KMS-11 (cell line): ENCODE measurements around the gene MYRIP.
"Not testable (repeated sequence)": the region's sequence is repeated elsewhere in the genome, so short reads cannot be mapped to it uniquely, and the experiment has no call there.

Experiments
- H2AFZ ChIP-seq: fragments of 200-600 bp; sonication (generic); 2 replicates; pipeline ENCODE4 v1.6.1; 2016; ENCODE audit warnings: antibody characterized with exemption, mixed run types, low read depth
- H3K27ac ChIP-seq: fragments of 200-600 bp; sonication (generic); 2 replicates; pipeline ENCODE4 v1.6.1; 2016; ENCODE audit warnings: mild to moderate bottlenecking, mixed run types
- H3K27me3 ChIP-seq: fragments of 200-600 bp; sonication (generic); 2 replicates; pipeline ENCODE4 v1.6.1; 2017; ENCODE audit warnings: mild to moderate bottlenecking, low read depth, mixed run types, moderate library complexity; ENCODE audit not compliant: insufficient read depth
- H3K36me3 ChIP-seq: fragments of 200-600 bp; sonication (generic); 2 replicates; pipeline ENCODE4 v1.6.1; 2017; ENCODE audit warnings: mild to moderate bottlenecking, mixed run types; ENCODE audit not compliant: insufficient read depth
- H3K4me1 ChIP-seq: fragments of 200-600 bp; sonication (generic); 2 replicates; pipeline ENCODE4 v1.6.1; 2016; ENCODE audit warnings: mild to moderate bottlenecking, low read depth, mixed run types; ENCODE audit not compliant: poor library complexity, severe bottlenecking
- H3K4me2 ChIP-seq: fragments of 200-600 bp; sonication (generic); 2 replicates; pipeline ENCODE4 v1.7.0; 2016; ENCODE audit warnings: mild to moderate bottlenecking, mixed run types
- H3K4me3 ChIP-seq: fragments of 200-600 bp; sonication (generic); IDR thresholded peaks from 2 replicates; pipeline ENCODE4 v1.6.1; 2017; ENCODE audit warnings: low read depth, low read length, mixed read lengths; ENCODE audit not compliant: insufficient read depth
- H3K79me2 ChIP-seq: fragments of 200-600 bp; sonication (generic); 2 replicates; pipeline ENCODE4 v1.6.1; 2016; ENCODE audit warnings: low read depth, mixed run types; ENCODE audit not compliant: insufficient read depth
- H3K9ac ChIP-seq: fragments of 200-600 bp; sonication (generic); 2 replicates; pipeline ENCODE4 v1.6.1; 2016; ENCODE audit warnings: mild to moderate bottlenecking, mixed run types
- H4K20me1 ChIP-seq: fragments of 200-600 bp; sonication (generic); 2 replicates; pipeline ENCODE4 v1.6.1; 2016; ENCODE audit warnings: mild to moderate bottlenecking, mixed run types; ENCODE audit not compliant: insufficient read depth
- CTCF ChIP-seq: fragments of 200-600 bp; sonication (generic); conservative IDR thresholded peaks from 2 replicates; pipeline ENCODE4 v1.6.1; 2017; ENCODE audit warnings: low read depth, mild to moderate bottlenecking, antibody characterized with exemption, low read length, moderate library complexity, mixed read lengths

The MYRIP gene

DNA sequence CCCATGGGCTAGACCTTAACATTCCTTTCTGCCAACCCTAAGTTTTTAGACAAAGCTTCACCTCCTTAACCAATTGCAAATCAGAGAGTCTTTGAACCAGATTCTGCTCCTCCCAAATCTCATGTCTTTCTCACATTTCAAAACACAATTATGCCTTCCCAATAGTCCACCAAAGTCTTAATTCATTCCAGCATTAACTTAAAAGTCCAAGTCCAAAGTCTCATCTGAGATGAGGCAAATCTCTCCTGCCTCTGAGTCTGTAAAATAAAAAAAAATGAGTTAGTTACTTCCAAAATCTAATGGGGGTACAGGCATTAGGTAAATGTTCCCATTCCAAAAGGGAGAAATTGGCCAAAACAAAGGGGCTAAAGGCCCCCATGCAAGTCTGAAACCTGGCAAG, 43.8 kb upstream of the MYRIP start:
- Histone ChIP-seq H3K27ac (no peak overlapping the region), H3K9ac (no peak overlapping the region), H3K4me2 (no peak overlapping the region), H3K36me3 (no peaks in the 10 kb centered on the region), H4K20me1 (no peaks in the 10 kb centered on the region), H2AFZ (no peak overlapping the region), H3K27me3 (no peaks in the 10 kb centered on the region), H3K4me3 (no peak overlapping the region), H3K79me2 (no peaks in the 10 kb centered on the region), H3K4me1 (no peaks in the 10 kb centered on the region)
- no peak for TF ChIP-seq CTCF

DNA sequence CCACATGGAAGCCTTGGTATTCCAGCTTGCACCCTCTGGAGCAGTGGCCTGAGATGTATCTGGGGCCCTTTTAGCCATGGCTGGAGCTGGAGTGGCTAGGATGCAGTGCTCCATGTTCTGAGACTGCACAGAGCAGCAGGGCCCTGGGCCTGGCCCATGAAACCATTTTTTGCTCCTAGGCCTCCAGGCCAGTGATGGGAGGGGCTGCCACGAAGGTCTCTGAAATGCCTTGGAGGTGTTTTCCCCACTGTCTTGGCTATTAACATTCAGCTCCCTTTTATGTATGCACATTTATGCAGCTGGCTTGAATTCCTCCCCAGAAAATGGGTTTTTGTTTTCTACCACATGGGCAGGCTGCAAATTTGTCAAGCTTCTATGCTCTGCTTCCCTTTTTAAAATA, 43.0 kb upstream of the MYRIP start:
- H3K9ac ChIP-seq: no peak overlapping the region

DNA sequence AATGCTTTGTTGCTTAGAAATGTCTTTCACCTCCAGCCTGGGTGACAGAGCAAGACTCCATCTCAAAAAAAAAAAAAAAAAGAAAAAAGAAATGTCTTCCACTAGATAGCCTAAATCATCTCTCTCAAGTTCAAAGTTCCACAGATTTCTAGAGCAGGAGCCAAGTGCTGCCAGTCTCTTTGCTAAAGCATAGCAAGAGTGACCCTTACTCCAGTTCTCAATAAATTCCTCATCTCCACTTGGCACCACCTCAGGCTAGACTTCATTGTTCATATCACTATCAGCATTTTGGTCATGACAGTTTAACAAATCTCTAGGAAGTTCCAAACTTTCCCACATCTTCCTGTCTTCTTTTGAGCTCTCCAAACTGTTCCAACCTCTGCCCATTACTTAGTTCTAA, 42.5 kb upstream of the MYRIP start:
- H3K4me1 ChIP-seq, H3K4me3 ChIP-seq, H3K79me2 ChIP-seq, H2AFZ ChIP-seq, H4K20me1 ChIP-seq, H3K4me2 ChIP-seq, H3K36me3 ChIP-seq, H3K27ac ChIP-seq, H3K27me3 ChIP-seq, H3K9ac ChIP-seq: not testable (repeated sequence)

More for the DNA sequence above, 43.0 kb upstream of the MYRIP start:
- Histone ChIP-seq H3K4me1 (no peaks in the 10 kb centered on the region), H3K27ac (no peak overlapping the region), H2AFZ (no peak overlapping the region), H3K4me3 (no peak overlapping the region), H4K20me1 (no peaks in the 10 kb centered on the region), H3K4me2 (no peak overlapping the region), H3K79me2 (no peaks in the 10 kb centered on the region), H3K27me3 (no peaks in the 10 kb centered on the region), H3K36me3 (no peaks in the 10 kb centered on the region)
- no peak for TF ChIP-seq CTCF

- not testable (repeated sequence) for H2AFZ ChIP-seq, H3K27ac ChIP-seq, H3K27me3 ChIP-seq, H3K4me3 ChIP-seq, H3K4me2 ChIP-seq, H3K36me3 ChIP-seq, H3K9ac ChIP-seq, H4K20me1 ChIP-seq, H3K79me2 ChIP-seq, H3K4me1 ChIP-seq
Measured at GRCh38 chr3:39778168-39778567, 31.2 kb upstream of the MYRIP start.

DNA sequence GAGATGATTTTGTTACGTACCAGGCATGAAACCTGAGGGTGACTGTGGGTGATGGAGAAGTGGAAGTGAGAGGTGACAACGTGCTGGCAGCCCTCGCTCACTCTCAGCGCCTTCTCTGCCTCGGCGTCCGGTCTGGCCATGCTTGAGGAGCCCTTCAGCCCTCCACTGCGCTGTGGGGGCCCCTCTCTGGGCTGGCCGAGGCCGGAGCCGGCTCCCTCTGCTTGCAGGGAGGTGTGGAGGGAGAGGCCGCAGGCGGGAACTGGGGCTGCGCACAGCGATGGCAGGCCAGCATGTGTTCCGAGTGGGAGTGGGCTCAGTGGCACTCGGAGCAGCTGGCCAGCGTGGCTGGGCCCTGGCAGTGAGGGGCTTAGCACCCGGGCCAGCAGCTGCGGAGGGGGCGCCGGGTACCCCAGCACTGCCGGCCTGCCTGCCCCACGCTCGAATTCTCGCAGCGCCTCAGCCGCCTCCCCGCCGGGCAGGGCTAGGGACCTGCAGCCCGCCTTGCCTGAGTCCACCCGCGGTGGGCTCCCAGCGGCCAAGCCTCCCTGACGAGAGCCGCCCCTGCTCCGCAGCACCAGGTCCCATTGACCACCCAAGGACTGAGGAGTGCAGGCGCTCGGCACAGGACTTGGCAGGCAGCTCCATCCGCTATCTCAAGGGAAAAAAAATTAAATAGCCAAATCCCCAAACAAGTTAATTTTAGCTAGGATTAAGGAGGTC, 29.7 kb upstream of the MYRIP start:
- H4K20me1 ChIP-seq: no peaks in the 10 kb centered on the region
- no peak overlapping the region for H3K27ac ChIP-seq
- TF ChIP-seq CTCF: no peak
- no peaks in the 10 kb centered on the region for H3K79me2 ChIP-seq
- H3K9ac ChIP-seq: no peak overlapping the region
- H3K4me1 ChIP-seq: no peaks in the 10 kb centered on the region
- no peak overlapping the region for H2AFZ ChIP-seq
- no peak overlapping the region for H3K4me2 ChIP-seq
- H3K36me3 ChIP-seq: no peaks in the 10 kb centered on the region
- no peaks in the 10 kb centered on the region for H3K27me3 ChIP-seq
- no peak overlapping the region for H3K4me3 ChIP-seq
